CD4-positive, alpha-beta T cell treated with Interleukin-15 for 1 hour (primary cell): ENCODE data around the gene EGFL8.
"Not testable (repeated sequence)": the region's sequence is repeated elsewhere in the genome, so short reads cannot be mapped to it uniquely, and the experiment has no call there.

Experiments used
- DNase-seq: peaks from one replicate; pipeline ENCODE4 v3.0.0-alpha.2; 2020

EGFL8 gene

GRCh38 chr6:32198345-32198696 lies 33.9 kb downstream of the EGFL8 start:
- no peak for DNase-seq

GRCh38 chr6:32198866-32199265 lies 34.5 kb downstream of the EGFL8 start:
- no peak for DNase-seq

GRCh38 chr6:32200711-32201475 lies 36.5 kb downstream of the EGFL8 start:
- no peak for DNase-seq

DNA sequence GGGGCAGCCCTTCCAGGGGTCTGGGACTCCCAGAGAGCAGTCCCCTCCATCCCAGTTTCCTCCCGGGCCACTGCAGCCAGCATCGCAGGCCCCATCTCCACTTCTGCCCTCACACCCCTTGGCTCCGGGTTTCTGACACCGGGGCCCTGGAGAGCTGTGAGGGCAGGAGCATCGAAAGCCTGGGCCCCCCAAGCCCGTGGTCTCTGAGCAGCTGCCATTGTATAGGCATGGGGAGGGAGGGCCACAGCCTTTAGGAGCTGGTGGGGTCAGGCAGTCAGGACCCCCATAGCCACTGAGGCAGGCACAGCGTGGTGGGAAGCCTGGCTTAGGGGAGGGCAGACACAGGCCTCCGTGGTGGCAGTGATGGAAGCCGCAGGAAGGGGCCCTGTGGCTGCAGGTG lies 37.8 kb downstream of the EGFL8 start:
- no peak for DNase-seq

DNA sequence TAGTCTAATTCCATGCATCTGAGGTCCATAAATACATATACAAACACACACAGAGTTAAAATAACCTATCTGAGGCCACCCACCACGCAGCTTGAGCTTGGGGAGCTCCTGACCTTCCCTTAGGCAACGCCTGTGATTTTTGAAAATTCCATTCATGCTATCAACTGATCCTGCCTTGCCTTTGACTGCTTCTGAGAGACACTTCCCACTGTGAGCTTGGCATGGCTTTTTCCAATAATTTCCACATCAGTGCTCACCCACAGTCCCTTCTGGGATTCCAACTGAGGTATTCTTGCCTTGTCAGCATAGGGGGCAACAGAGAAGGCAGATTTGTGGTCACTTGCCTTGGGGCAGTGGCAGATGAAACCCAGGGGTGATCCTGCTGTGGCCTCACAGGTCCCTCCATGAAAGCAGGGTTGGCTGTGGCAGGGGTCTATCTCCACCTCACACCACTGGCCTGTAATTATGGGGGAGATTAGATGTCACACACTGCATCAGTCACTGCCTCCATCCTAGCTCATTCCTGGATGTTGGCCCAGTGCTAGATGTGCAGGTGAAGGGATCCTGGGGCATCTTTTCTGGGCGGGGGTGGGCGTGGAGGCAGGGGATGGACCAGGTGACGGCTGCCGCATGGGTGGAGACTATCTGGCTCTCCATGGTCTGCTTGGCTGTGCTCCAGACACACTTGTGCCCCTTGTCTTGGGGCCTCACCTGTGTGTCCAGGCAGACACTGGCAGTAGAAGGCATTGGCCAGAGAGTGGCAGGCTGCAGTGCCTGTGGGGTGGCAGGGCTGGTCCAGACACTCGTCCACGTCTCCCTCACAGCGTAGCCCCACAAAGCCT lies 39.3 kb downstream of the EGFL8 start:
- no peak for DNase-seq

- no peak for DNase-seq
These were observed 39.9 kb downstream of the EGFL8 start for GRCh38 chr6:32204268-32204715.

DNA sequence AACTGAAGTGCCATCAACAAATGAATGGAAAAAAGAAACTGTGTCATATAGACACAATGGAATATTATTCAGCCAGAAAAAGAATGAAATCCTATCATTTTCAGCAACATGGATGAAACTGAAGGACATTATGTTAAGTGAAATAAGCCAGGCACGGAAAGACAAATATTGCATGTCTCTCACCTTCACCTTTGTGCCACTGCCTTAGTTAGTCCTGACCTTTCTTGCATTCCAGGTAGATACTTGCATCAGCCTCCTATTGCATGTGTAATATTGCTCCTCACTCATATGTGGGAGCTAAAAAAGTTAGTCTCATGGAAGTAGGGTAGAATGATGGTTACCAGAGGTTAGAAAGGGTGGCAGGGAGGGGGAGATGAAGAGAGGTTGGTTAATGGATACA lies 44.6 kb downstream of the EGFL8 start:
- no peak for DNase-seq

DNA sequence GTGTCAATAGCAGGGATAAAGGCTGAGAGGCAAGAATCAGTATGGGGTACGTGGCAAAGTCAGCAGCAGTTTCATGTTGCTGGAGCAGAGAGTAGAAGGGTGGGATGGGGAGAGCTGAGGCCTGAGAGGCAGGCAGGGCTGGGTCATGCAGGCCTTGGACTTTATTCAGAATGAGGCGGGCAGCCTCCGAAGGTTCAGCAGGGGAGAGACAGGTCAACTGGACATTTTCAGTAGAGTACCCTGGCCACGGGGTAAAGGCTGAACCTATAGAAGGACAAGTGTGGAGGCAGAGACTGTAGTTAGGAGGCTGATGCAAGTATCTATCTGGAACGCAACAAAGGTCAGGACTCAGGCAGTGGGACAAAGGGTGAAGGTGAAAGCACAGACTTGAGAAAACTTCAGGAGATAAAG lies 45.8 kb downstream of the EGFL8 start:
- no peak for DNase-seq

DNA sequence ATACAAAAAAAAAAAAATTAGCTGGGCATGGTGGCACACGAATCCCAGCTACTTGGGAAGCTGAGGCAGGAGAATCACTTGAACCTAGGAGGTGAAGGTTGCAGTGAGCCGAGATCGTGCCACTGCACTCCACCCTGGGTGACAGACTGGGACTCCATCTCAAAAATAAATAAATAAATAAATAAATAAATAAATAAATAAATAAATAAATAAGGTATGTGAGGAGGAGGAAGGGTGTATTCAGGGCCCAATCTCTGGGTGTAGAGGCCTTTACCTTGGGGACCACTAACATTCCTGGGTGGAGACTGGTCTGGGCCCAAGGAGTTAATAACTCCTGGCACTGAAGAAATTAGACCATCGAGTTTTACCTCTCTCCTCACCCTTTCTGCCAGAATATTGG lies 47.0 kb downstream of the EGFL8 start:
- DNase-seq: not testable (repeated sequence)

DNA sequence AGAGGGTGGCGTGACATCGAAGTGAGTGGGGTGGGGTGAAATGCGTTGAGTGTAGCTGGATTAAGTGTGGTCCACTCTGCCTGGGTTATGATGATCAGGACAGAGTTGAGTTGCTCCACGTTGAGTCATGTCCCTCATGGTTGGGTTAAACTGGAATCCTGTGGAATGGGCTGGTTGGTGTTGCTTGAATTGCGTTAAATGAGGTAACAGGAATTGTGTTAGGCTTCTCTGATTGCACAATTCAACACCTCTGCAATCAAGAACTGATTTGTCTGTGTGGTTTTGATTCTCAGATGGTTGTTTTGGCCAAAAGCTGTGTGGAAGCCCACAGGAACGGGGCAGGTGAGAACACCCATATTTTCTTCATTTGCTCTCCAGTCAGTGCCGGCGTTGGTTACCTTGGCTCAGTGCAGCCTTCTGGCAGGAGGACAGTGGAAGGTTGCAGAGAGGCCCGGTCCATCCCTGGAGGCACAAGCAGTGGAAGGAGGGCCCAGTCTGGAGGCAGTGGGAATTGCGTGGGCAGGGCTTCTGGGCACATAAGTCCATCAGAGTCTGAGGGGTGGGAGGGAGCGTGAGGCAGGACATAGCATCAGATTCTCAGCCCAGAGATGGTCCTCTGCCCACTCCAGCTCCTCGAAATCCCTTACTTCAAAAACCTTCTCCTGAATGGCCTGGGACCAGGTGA lies 47.8 kb downstream of the EGFL8 start:
- DNase-seq: no peak

GRCh38 chr6:32213649-32214048 lies 49.3 kb downstream of the EGFL8 start:
- DNase-seq: no peak

- DNase-seq: no peak
These were observed 49.7 kb downstream of the EGFL8 start for GRCh38 chr6:32214126-32214525.

GRCh38 chr6:32215617-32216016 lies 51.2 kb downstream of the EGFL8 start:
- DNase-seq: no peak

GRCh38 chr6:32216285-32216684 lies 51.9 kb downstream of the EGFL8 start:
- DNase-seq: no peak

- DNase-seq: no peak
These were observed 52.6 kb downstream of the EGFL8 start for GRCh38 chr6:32216998-32217397.
